Fibroblast of the aortic adventitia (primary cell): ENCODE measurements around the gene NANOS3. TPM values are rescaled to one million over a fixed set of nuclear protein-coding genes. Genes with fewer than 3 reads are reported as not detected.

Source experiments
- DNase-seq: peaks from one replicate; pipeline ENCODE4 v3.0.0-alpha.2; 2010; ENCODE audit warnings: low read depth
- H3K4me3 ChIP-seq: 2 replicates; pipeline ENCODE4 v1.5.1; 2011; ENCODE audit warnings: low read depth, mild to moderate bottlenecking, control low read depth, low read length, moderate library complexity
- total RNA-seq: library from RNA; depleted of rRNA; stranded (reverse); fragments of >200 nt; gene quantifications from 2 replicates; pipeline ENCODE4 v1.2.3, GENCODE V29; 2012; ENCODE audit warnings: low replicate concordance
- TF ChIP-seq, protein P1 (sequence below): IDR thresholded peaks from 2 replicates; pipeline ENCODE4 v1.5.1; 2011; ENCODE audit warnings: mild to moderate bottlenecking, low read length, control low read depth, inconsistent platforms; ENCODE audit not compliant: insufficient read depth

The NANOS3 gene
- total RNA-seq, 1 donor, result 0.27 TPM

- TF ChIP-seq, protein P1, sequence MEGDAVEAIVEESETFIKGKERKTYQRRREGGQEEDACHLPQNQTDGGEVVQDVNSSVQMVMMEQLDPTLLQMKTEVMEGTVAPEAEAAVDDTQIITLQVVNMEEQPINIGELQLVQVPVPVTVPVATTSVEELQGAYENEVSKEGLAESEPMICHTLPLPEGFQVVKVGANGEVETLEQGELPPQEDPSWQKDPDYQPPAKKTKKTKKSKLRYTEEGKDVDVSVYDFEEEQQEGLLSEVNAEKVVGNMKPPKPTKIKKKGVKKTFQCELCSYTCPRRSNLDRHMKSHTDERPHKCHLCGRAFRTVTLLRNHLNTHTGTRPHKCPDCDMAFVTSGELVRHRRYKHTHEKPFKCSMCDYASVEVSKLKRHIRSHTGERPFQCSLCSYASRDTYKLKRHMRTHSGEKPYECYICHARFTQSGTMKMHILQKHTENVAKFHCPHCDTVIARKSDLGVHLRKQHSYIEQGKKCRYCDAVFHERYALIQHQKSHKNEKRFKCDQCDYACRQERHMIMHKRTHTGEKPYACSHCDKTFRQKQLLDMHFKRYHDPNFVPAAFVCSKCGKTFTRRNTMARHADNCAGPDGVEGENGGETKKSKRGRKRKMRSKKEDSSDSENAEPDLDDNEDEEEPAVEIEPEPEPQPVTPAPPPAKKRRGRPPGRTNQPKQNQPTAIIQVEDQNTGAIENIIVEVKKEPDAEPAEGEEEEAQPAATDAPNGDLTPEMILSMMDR, result no peak
- no peak overlapping the region for H3K4me3 ChIP-seq
- DNase-seq, result no peak
Observed at GRCh38 chr19:13882836-13883235, 5.9 kb downstream of the NANOS3 start.

DNA sequence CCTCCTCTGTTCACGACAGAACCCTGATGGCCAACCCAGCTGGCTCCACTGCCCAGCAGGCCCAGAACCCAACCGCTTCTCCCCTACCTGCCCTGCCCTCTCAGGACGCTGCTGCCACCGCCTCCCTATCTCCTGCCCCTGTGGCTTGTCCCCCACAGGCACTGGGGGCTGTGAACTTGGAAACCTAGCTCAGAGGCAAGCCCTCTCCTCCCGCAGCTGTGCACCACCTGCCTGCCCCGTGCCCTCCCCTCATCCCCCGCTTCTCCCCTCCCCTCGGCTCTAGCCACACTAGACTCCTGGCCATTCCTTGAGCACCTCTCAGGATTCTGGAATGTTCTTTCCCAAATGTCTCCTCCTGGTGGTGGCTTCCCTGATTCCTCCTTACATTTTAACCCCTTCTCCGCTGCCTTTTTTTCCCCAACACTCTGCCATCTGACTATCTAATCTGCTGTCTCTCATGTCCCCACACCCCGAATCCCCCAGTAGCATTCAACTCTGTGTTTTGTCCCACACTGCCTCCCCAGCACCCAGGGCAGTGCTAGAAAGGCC is 6.7 kb downstream of the NANOS3 start:
- no peak overlapping the region for H3K4me3 ChIP-seq
- no peak for DNase-seq
- TF ChIP-seq, protein P1, result peak; percentile 17

GRCh38 chr19:13884726-13885591 is 8.0 kb downstream of the NANOS3 start:
- H3K4me3 ChIP-seq, result no peak overlapping the region
- no peak for DNase-seq
- TF ChIP-seq, protein P1, result no peak

DNA sequence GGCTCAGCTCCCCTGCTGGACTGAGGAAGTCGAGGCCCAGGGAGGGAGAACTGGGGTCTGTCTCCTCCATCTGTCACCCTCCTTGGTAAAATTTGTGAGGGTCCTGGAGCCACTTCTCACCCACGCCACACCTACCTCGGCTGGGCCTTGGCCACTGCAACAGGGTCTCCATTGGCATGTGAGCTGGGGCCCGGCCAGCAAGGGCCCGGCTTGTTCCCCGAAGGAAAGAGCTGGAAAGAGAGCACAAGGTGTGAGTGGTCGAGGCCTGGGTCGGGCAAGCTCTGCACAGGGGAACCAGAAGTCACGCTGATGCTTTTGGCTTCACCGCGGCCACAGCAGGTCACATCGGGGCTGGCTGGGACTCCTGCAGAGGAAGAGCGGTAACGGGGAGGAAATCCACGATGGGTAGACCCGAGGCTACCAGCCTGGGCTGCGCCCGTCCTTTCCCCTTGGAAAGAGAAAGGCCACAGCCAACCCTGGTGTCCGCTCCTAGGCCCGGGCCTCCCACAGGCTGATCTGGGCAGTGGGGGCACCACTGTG is 9.0 kb downstream of the NANOS3 start:
- no peak overlapping the region for H3K4me3 ChIP-seq
- DNase-seq, result no peak
- TF ChIP-seq, protein P1, result no peak

DNA sequence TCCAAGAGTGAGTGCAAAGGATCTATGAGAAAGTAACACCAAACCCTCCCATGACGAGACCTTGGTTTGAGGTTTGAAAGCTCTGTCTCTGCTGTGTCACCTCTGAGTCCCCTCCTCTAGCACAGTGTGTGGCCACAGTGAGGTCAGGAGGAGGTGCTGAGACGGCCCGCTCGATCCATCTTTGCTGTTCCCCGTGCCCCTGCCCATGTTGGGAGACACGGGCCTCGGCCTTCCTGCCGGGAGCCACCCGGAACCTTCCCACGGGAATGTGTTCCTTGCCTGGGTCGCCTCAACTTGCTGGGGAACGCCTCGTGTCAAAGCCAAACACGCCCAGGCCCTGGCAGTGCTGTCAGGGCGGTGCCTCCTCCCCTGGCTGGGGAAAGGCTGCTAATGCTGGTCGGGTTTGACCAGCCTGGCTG is 10.1 kb downstream of the NANOS3 start:
- no peak overlapping the region for H3K4me3 ChIP-seq
- no peak for DNase-seq
- TF ChIP-seq, protein P1, result no peak

- TF ChIP-seq, protein P1, result no peak
Observed at GRCh38 chr19:13887517-13887916, 10.6 kb downstream of the NANOS3 start.

More at GRCh38 chr19:13887517-13887916, 10.6 kb downstream of the NANOS3 start:
- DNase-seq, result peak; percentile 45
- no peak overlapping the region for H3K4me3 ChIP-seq
